Ascending aorta (tissue), 2 donors: Measurements from ENCODE around the gene E2F4. TPM values are rescaled to one million over a fixed set of nuclear protein-coding genes. Genes with fewer than 3 reads are reported as not detected.

Source experiments
- DNase-seq, 2 donors: peaks; one replicate each; pipeline ENCODE4 v3.0.0-alpha.2; 2019; ENCODE audit warnings: low spot score in 2 of 2
- H3K27ac ChIP-seq, 2 donors: fragments of 200-600 bp; sonication (generic); one replicate each; pipeline ENCODE4 v1.5.1; 2016 to 2017; ENCODE audit warnings: mild to moderate bottlenecking in 1 of 2
- H3K27me3 ChIP-seq: fragments of 200-600 bp; sonication (generic); one replicate; pipeline ENCODE4 v1.5.1; 2017
- H3K36me3 ChIP-seq, 2 donors: fragments of 200-600 bp; sonication (generic); one replicate each; pipeline ENCODE4 v1.5.1; 2016
- H3K4me1 ChIP-seq, 2 donors: fragments of 200-600 bp; sonication (generic); one replicate each; pipeline ENCODE4 v1.5.1; 2016 to 2017; ENCODE audit warnings: mild to moderate bottlenecking in 1 of 2
- H3K4me3 ChIP-seq, 2 donors: fragments of 200-600 bp; sonication (generic); one replicate each; pipeline ENCODE4 v1.5.1; 2016 to 2017; ENCODE audit warnings: mild to moderate bottlenecking in 1 of 2
- H3K9me3 ChIP-seq, 2 donors: fragments of 200-600 bp; sonication (generic); one replicate each; pipeline ENCODE4 v1.5.1; 2016
- CTCF ChIP-seq, 3 experiments: fragments of 200-600 bp in 2 of 3; fragments of 450-650 bp in 1 of 3; sonication (generic) in 2 of 3; IDR thresholded peaks; one replicate each; pipeline ENCODE4 v1.5.1; 2016 to 2019; ENCODE audit warnings: antibody characterized with exemption in 3 of 3, mild to moderate bottlenecking in 1 of 3, moderate library complexity in 1 of 3
- intact Hi-C: fragments of 100-400 bp; cut with DNase I; formaldehyde crosslinking; loops from one replicate; pipeline ENCODE4 v1.15.1; 2023
- total RNA-seq: library from RNA; depleted of rRNA; stranded (reverse); fragments of >200 nt; gene quantifications from one replicate; pipeline ENCODE4 v1.1.0, GENCODE V29; 2016

The E2F4 gene
- total RNA-seq, 1 donor from 2014 or later: 114 TPM

- no peaks in the 10 kb centered on the region for H3K27me3 ChIP-seq
- peaks cover 23 to 25% of the 10 kb centered on the region in 2 donors for H3K4me1 ChIP-seq
- H3K4me3 ChIP-seq: no peak overlapping the region
- no peak for TF ChIP-seq CTCF (IDR thresholded peaks at IDR 0.05)
- H3K27ac ChIP-seq: no peak overlapping the region
- no peaks in the 10 kb centered on the region for H3K9me3 ChIP-seq
- intact Hi-C loops: loop anchor here (5.0 kb wide), 1 partner anchor 36 kb away; the partner anchor contains the start of gene B3GNT9
- H3K36me3 ChIP-seq: no peaks in the 10 kb centered on the region
- no peak for DNase-seq
Observed at GRCh38 chr16:67188323-67188722, 3.6 kb upstream of the E2F4 start.

GRCh38 chr16:67188798-67189197 lies 3.2 kb upstream of the E2F4 start:
- intact Hi-C loops: loop anchor here (5.0 kb wide), 1 partner anchor 36 kb away; the partner anchor contains the start of gene B3GNT9
- H3K27me3 ChIP-seq: no peaks in the 10 kb centered on the region
- H3K9me3 ChIP-seq: no peaks in the 10 kb centered on the region
- no peak for TF ChIP-seq CTCF (IDR thresholded peaks at IDR 0.05)
- no peak for DNase-seq
- peaks cover 26 to 29% of the 10 kb centered on the region in 2 donors for H3K4me1 ChIP-seq
- H3K36me3 ChIP-seq: no peaks in the 10 kb centered on the region
- no peak overlapping the region for H3K27ac ChIP-seq
- no peak overlapping the region for H3K4me3 ChIP-seq

- H3K27me3 ChIP-seq: no peaks in the 10 kb centered on the region
- no peak within 1 kb of the TSS for H3K27ac ChIP-seq
- H3K4me3 ChIP-seq: no peak within 1 kb of the TSS
- no peak for DNase-seq
- H3K4me1 ChIP-seq: peaks cover 19 to 21% of the 10 kb centered on the region in 2 donors
- TF ChIP-seq CTCF (IDR thresholded peaks at IDR 0.05): no peak
- intact Hi-C loops: no loop called here
- peaks cover 7 to 10% of the 10 kb centered on the region in 2 donors for H3K36me3 ChIP-seq
- no peaks in the 10 kb centered on the region for H3K9me3 ChIP-seq
Observed at GRCh38 chr16:67190041-67190440, 1.9 kb upstream of the E2F4 start, which contains the start of gene EXOC3L1. Gene EXOC3L1 (minus strand): TSS chr16:67190136. CDS start chr16:67189676, 460 bp downstream.

GRCh38 chr16:67190448-67191399 lies 1.2 kb upstream of the E2F4 start:
- no peaks in the 10 kb centered on the region for H3K9me3 ChIP-seq
- no peak overlapping the region for H3K4me3 ChIP-seq
- no peaks in the 10 kb centered on the region for H3K27me3 ChIP-seq
- no peak for DNase-seq
- no peak overlapping the region for H3K27ac ChIP-seq
- intact Hi-C loops: no loop called here
- H3K4me1 ChIP-seq: peaks cover 13 to 16% of the 10 kb centered on the region in 2 donors
- TF ChIP-seq CTCF (IDR thresholded peaks at IDR 0.05): no peak
- peaks cover 14 to 16% of the 10 kb centered on the region in 2 donors for H3K36me3 ChIP-seq

- intact Hi-C loops: no loop called here
- no peak for DNase-seq
- no peaks in the 10 kb centered on the region for H3K9me3 ChIP-seq
- peak overlapping the region in 1 of 2 donors; percentile 79 for H3K27ac ChIP-seq
- H3K27me3 ChIP-seq: no peaks in the 10 kb centered on the region
- TF ChIP-seq CTCF (IDR thresholded peaks at IDR 0.05): no peak
- peak overlapping the region; percentile 93 to 99 for H3K4me3 ChIP-seq
- peaks cover 22 to 24% of the 10 kb centered on the region in 2 donors for H3K36me3 ChIP-seq
- H3K4me1 ChIP-seq: peaks cover 13 to 14% of the 10 kb centered on the region in 2 donors
Observed at GRCh38 chr16:67191411-67191994, 452 bp upstream of the E2F4 start.
